HepG2 (cell line): Measurements from ENCODE around the gene NAV2. TPM values are rescaled to one million over a fixed set of nuclear protein-coding genes. Genes with fewer than 3 reads are reported as not detected.

Experiments used
- ATAC-seq: fragments of 200-7000 bp; cut with Tn5 transposase; 3 replicates; pipeline ENCODE4 v1.9.1; 2020; ENCODE audit warnings: mild to moderate bottlenecking, moderate library complexity
- BruUV-seq: library from RNA; stranded (reverse); fragments of 400-500 nt; replicated peaks from 2 replicates; lab custom pipeline; 2021; lab: Mats Ljungman, UMichigan
- CTCF ChIA-PET: fragments of 300-600 bp; formaldehyde crosslinking; extraction: SDS; loops from one replicate; lab custom pipeline; 2021; ENCODE audit warnings: low total read pairs, inconsistent platforms, low intra/inter-chr PET ratio; lab: Yijun Ruan, JAX
- POLR2A ChIA-PET: fragments of 350-600 bp; sonication (Branson Sonifier 250); formaldehyde crosslinking; loops from one replicate; lab custom pipeline; 2020; ENCODE audit warnings: antibody characterized with exemption, inconsistent platforms; lab: Yijun Ruan, JAX
- DNase-seq: peaks from one replicate; pipeline ENCODE4 v3.0.0-alpha.2; 2015; ENCODE audit warnings: low spot score
- FAIRE-seq: peaks from 3 replicates; lab custom pipeline; 2011; peaks lifted over from hg19 to GRCh38; lab: Jason Lieb, UNC
- H2AFZ ChIP-seq: one replicate; pipeline ENCODE4 v1.6.1; 2011; ENCODE audit warnings: low read length, inconsistent platforms
- H3K27ac ChIP-seq: fragments of 300-600 bp; 3 replicates; pipeline ENCODE4 v1.8.0; 2011; ENCODE audit warnings: mixed run types, mild to moderate bottlenecking, mixed read lengths, low read length, inconsistent platforms; ENCODE audit not compliant: insufficient read depth; ENCODE audit errors: extremely low read length
- H3K27me3 ChIP-seq, 2 experiments: fragments of 200-600 bp in 1 of 2; 2 replicates in 1 of 2; 3 replicates in 1 of 2; pipeline versions ENCODE4 v1.6.0 to v1.8.0; 2011; ENCODE audit warnings: low read length in 2 of 2, mild to moderate bottlenecking in 2 of 2, moderate library complexity in 2 of 2, inconsistent platforms in 1 of 2; ENCODE audit not compliant: insufficient read depth in 2 of 2, control insufficient read depth in 1 of 2
- H3K36me3 ChIP-seq, 2 experiments: fragments of 200-600 bp in 1 of 2; replicated peaks in 1 of 2; 2 replicates in 1 of 2; 3 replicates in 1 of 2; pipeline versions ENCODE4 v1.5.1 to v1.8.0; 2011; ENCODE audit warnings: low read length in 2 of 2, inconsistent platforms in 1 of 2; ENCODE audit not compliant: insufficient read depth in 2 of 2, control insufficient read depth in 1 of 2
- H3K4me1 ChIP-seq: 2 replicates; pipeline ENCODE4 v1.5.1; 2012; ENCODE audit warnings: low read length, inconsistent platforms; ENCODE audit not compliant: insufficient read depth
- H3K4me2 ChIP-seq: 2 replicates; pipeline ENCODE4 v1.6.0; 2011; ENCODE audit warnings: low read depth, low read length, inconsistent platforms
- H3K4me3 ChIP-seq, 3 experiments: fragments of 200-600 bp in 1 of 3; sonication (generic), shearing (Covaris generic) in 1 of 3; replicated peaks in 1 of 3; 2 replicates each; pipeline ENCODE4 v1.5.1; 2011 to 2016; ENCODE audit warnings: low read length in 3 of 3, inconsistent platforms in 2 of 3, low read depth in 2 of 3, mild to moderate bottlenecking in 2 of 3, control low read depth in 1 of 3, mixed read lengths in 1 of 3; ENCODE audit not compliant: insufficient read depth in 1 of 3
- H3K79me2 ChIP-seq: one replicate; pipeline ENCODE4 v1.6.1; 2011; ENCODE audit warnings: low read length, inconsistent platforms; ENCODE audit not compliant: insufficient read depth
- H3K9ac ChIP-seq: 2 replicates; pipeline ENCODE4 v1.6.0; 2011; ENCODE audit warnings: mild to moderate bottlenecking, low read depth, low read length, inconsistent platforms; ENCODE audit not compliant: insufficient read depth
- H3K9me3 ChIP-seq: 2 replicates; pipeline ENCODE4 v1.5.1; 2012; ENCODE audit warnings: mild to moderate bottlenecking, low read length
- H4K20me1 ChIP-seq: 2 replicates; pipeline ENCODE4 v1.6.0; 2011; ENCODE audit warnings: inconsistent platforms, mild to moderate bottlenecking, low read length, moderate library complexity; ENCODE audit not compliant: insufficient read depth
- DBP ChIP-seq: sonication (generic); formaldehyde crosslinking; IDR thresholded peaks from 2 replicates; pipeline ENCODE4 v1.4.0; 2020; ENCODE audit warnings: missing genetic modification reagents; ENCODE audit errors: not compliant biosample characterization
- IKZF1 ChIP-seq: fragments of 450-650 bp; IDR thresholded peaks from 2 replicates; pipeline ENCODE4 v1.7.1; 2016
- MBNL3 ChIP-seq: fragments of 250-450 bp; sonication (Bioruptor Pico); conservative IDR thresholded peaks from 2 replicates; pipeline ENCODE4 v1.8.0; 2022; ENCODE audit warnings: mild to moderate bottlenecking, inconsistent platforms
- SIN3A ChIP-seq: IDR thresholded peaks from 2 replicates; pipeline ENCODE4 v1.6.1; 2011; ENCODE audit warnings: low read depth, mild to moderate bottlenecking, control low read depth, low read length, borderline replicate concordance
- TAF15 ChIP-seq: fragments of 200-400 bp; formaldehyde crosslinking; IDR thresholded peaks from one replicate; pipeline ENCODE4 v1.6.1; 2018; ENCODE audit warnings: mild to moderate bottlenecking, low read depth, low read length; ENCODE audit not compliant: poor library complexity, severe bottlenecking
- ZMAT3 ChIP-seq: sonication (generic); formaldehyde crosslinking; conservative IDR thresholded peaks from 2 replicates; pipeline ENCODE4 v1.7.0; 2021; ENCODE audit warnings: missing genetic modification reagents
- ZNF225 ChIP-seq: sonication (generic); formaldehyde crosslinking; IDR thresholded peaks from 2 replicates; pipeline ENCODE4 v1.4.0; 2020; ENCODE audit warnings: mild to moderate bottlenecking, missing genetic modification reagents
- ZNF251 ChIP-seq: sonication (generic); formaldehyde crosslinking; IDR thresholded peaks from 2 replicates; pipeline ENCODE4 v1.9.0; 2021; ENCODE audit warnings: mild to moderate bottlenecking, missing genetic modification reagents
- ZNF33B ChIP-seq: sonication (generic); formaldehyde crosslinking; IDR thresholded peaks from 2 replicates; pipeline ENCODE4 v1.5.1; 2020; ENCODE audit warnings: mild to moderate bottlenecking, missing genetic modification reagents
- ZNF367 ChIP-seq: sonication (generic); formaldehyde crosslinking; IDR thresholded peaks from 2 replicates; pipeline ENCODE4 v1.4.0; 2020; ENCODE audit warnings: missing genetic modification reagents, borderline replicate concordance
- ZNF7 ChIP-seq: IDR thresholded peaks from 2 replicates; pipeline ENCODE4 v1.6.1; 2016; ENCODE audit warnings: missing biosample characterization, missing genetic modification reagents
- ZNF773 ChIP-seq: sonication (generic); formaldehyde crosslinking; IDR thresholded peaks from 2 replicates; pipeline ENCODE4 v1.4.0; 2020; ENCODE audit warnings: missing genetic modification reagents, borderline replicate concordance
- WGBS: methylation state at CpG from one replicate; pipeline ENCODE4 v1.1.6; 2017; ENCODE audit warnings: low lambda C conversion rate; 5-methylcytosine and 5-hydroxymethylcytosine counted together
- in situ Hi-C: cut with HindIII; loops from 2 replicates; pipeline ENCODE4 v1.10.0; 2017; ENCODE audit warnings: low pct_unique_long_range_greater_than_20kb; ENCODE audit not compliant: extremely low pct_ligation_motif_present
- intact Hi-C: fragments of 100-400 bp; cut with micrococcal nuclease; formaldehyde crosslinking; loops from one replicate; pipeline ENCODE4 v1.10.0; 2022; ENCODE audit not compliant: unreplicated experiment
- polyA plus RNA-seq, 8 experiments: library from polyadenylated mRNA; depleted of rRNA in 3 of 8; stranded (reverse) in 7 of 8; unstranded in 1 of 8; fragments of >200 nt; fragmentation: Illumina TruSeq in 4 of 8; extraction: Trizol in 4 of 8; gene quantifications; 2 replicates each; pipeline versions ENCODE4 v1.2.1 to v1.2.3, GENCODE V29; 2011 to 2016; ENCODE audit warnings: low read depth in 4 of 8, missing spikeins in 1 of 8, mixed read lengths in 1 of 8; ENCODE audit not compliant: insufficient read depth in 1 of 8
- total RNA-seq, 5 experiments: library from RNA; depleted of rRNA; stranded (reverse); fragments of >200 nt; fragmentation: Illumina TruSeq; extraction: Trizol; gene quantifications; 2 replicates each; pipeline ENCODE4 v1.2.3, GENCODE V29; 2016; ENCODE audit warnings: low read depth in 1 of 5

NAV2 gene
- total and polyA plus RNA-seq, 2 of the 13 experiments (the other 11 are each of a cell fraction or from before 2014, with no cell fraction given) = 9.3 to 34.6 TPM

- in situ Hi-C loops = no loop called here
- POLR2A ChIA-PET = no interaction called here
- FAIRE-seq = no peak
- H3K4me1 ChIP-seq = peaks cover 17% of the 10 kb centered on the region
- H3K4me2 ChIP-seq = no peak overlapping the region
- WGBS = 19% methylated on average over 2 of the region's 2 CpGs
- no peaks in the 10 kb centered on the region for H3K79me2 ChIP-seq
- no peak for TF ChIP-seq IKZF1
- no peak for TF ChIP-seq ZNF225 (CRISPR knock-in tag)
- no peak for TF ChIP-seq ZMAT3 (CRISPR knock-in tag)
- TF ChIP-seq MBNL3 (CRISPR knock-in tag) = no peak
- no peak for TF ChIP-seq SIN3A
- TF ChIP-seq ZNF251 (CRISPR knock-in tag) = no peak
- no peak for TF ChIP-seq ZNF7 (CRISPR knock-in tag)
- no peak for TF ChIP-seq ZNF33B (CRISPR knock-in tag)
- ATAC-seq = no peak
- CTCF ChIA-PET = no interaction called here
- no peak overlapping the region for H3K9ac ChIP-seq
- no peaks in the 10 kb centered on the region for H4K20me1 ChIP-seq
- no peak overlapping the region for H3K27ac ChIP-seq
- no TSS peak for BruUV-seq
- intact Hi-C loops = no loop called here
- no peaks in the 10 kb centered on the region for H3K9me3 ChIP-seq
- no peak overlapping the region for H2AFZ ChIP-seq
- peaks cover 0 to 16% of the 10 kb centered on the region in 2 experiments; a peak in 2 of 5 replicates for H3K27me3 ChIP-seq
- no peak overlapping the region for H3K4me3 ChIP-seq
- no peak for DNase-seq
- H3K36me3 ChIP-seq = no peaks in the 10 kb centered on the region
Measured at GRCh38 chr11:19819148-19819547, 106.5 kb downstream of the NAV2 start.

- intact Hi-C loops = no loop called here
- Histone ChIP-seq H3K9me3 (no peaks in the 10 kb centered on the region), H3K36me3 (no peaks in the 10 kb centered on the region), H3K4me2 (no peak overlapping the region), H3K4me1 (peaks cover 17% of the 10 kb centered on the region), H3K9ac (no peak overlapping the region), H3K79me2 (no peaks in the 10 kb centered on the region), H3K4me3 (no peak overlapping the region), H4K20me1 (no peaks in the 10 kb centered on the region), H2AFZ (no peak overlapping the region), H3K27ac (no peak overlapping the region), H3K27me3 (peaks cover 0 to 14% of the 10 kb centered on the region in 2 experiments; a peak in 2 of 5 replicates)
- FAIRE-seq = no peak
- no TSS peak for BruUV-seq
- ChIA-PET CTCF (no interaction called here), POLR2A (no interaction called here)
- DNase-seq = no peak
- ATAC-seq = no peak
- no peak for TF ChIP-seq ZNF367
- TF ChIP-seq TAF15 = no peak
- no peak for TF ChIP-seq DBP
- no peak for TF ChIP-seq ZNF773 (CRISPR knock-in tag)
- in situ Hi-C loops = no loop called here
- no CpG with 5 or more reads among the region's 1 CpG for WGBS
Measured at GRCh38 chr11:19820100-19820499, 107.5 kb downstream of the NAV2 start.
